Breast epithelium (tissue), 4 donors: ENCODE results near the gene NUAK1. TPM values are rescaled to one million over a fixed set of nuclear protein-coding genes. Genes with fewer than 3 reads are reported as not detected.

Experiments
- DNase-seq, 2 donors: peaks; one replicate each; pipeline ENCODE4 v3.0.0-alpha.2; 2019; ENCODE audit warnings: low spot score in 2 of 2
- H3K27ac ChIP-seq, 2 donors: fragments of 200-600 bp; sonication (generic) in 1 of 2; one replicate each; pipeline ENCODE4 v1.5.1; 2016 to 2019; ENCODE audit warnings: mild to moderate bottlenecking in 1 of 2
- H3K27me3 ChIP-seq, 2 donors: fragments of 200-600 bp; sonication (generic) in 1 of 2; one replicate each; pipeline versions ENCODE4 v1.5.1 to v1.6.0; 2017 to 2019; ENCODE audit warnings: control low read depth in 1 of 2, mild to moderate bottlenecking in 1 of 2
- H3K36me3 ChIP-seq: fragments of 200-600 bp; one replicate; pipeline ENCODE4 v1.5.1; 2019
- H3K4me1 ChIP-seq, 2 donors: fragments of 200-600 bp; sonication (generic); one replicate each; pipeline ENCODE4 v1.5.1; 2016 to 2019; ENCODE audit warnings: control low read depth in 1 of 2
- H3K4me3 ChIP-seq, 3 donors: fragments of 200-600 bp; sonication (generic); 1 replicate in 2 of 3; 2 replicates in 1 of 3; pipeline ENCODE4 v1.5.1; 2016 to 2019; ENCODE audit warnings: mild to moderate bottlenecking in 3 of 3, moderate library complexity in 2 of 3
- H3K9me3 ChIP-seq, 2 donors: fragments of 200-600 bp; sonication (generic) in 1 of 2; one replicate each; pipeline ENCODE4 v1.5.1; 2016 to 2019; ENCODE audit warnings: control low read depth in 1 of 2
- CTCF ChIP-seq, 3 donors: fragments of 450-650 bp; IDR thresholded peaks; one replicate each; pipeline ENCODE4 v1.5.1; 2016 to 2017; ENCODE audit warnings: antibody characterized with exemption in 3 of 3, mild to moderate bottlenecking in 3 of 3, moderate library complexity in 3 of 3
- POLR2A ChIP-seq: fragments of 450-650 bp; IDR thresholded peaks from one replicate; pipeline ENCODE4 v1.6.1; 2016; ENCODE audit warnings: antibody characterized with exemption, mild to moderate bottlenecking, moderate library complexity
- POLR2AphosphoS5 ChIP-seq, 3 donors: sonication (generic); formaldehyde crosslinking; IDR thresholded peaks; one replicate each; pipeline ENCODE4 v1.6.1; 2017; ENCODE audit warnings: antibody characterized with exemption in 3 of 3
- intact Hi-C: fragments of 100-400 bp; cut with DNase I; formaldehyde crosslinking; loops from one replicate; pipeline ENCODE4 v1.15.1; 2023; ENCODE audit warnings: low total_unique reads
- total RNA-seq, 3 donors: library from RNA; depleted of rRNA; stranded (reverse); fragments of >200 nt; gene quantifications; one replicate each; pipeline ENCODE4 v1.1.0, GENCODE V29; 2016

The NUAK1 gene
- total RNA-seq, 3 donors from 2014 or later: 6.0 to 20.2 (median 13.1) TPM

- no peak overlapping the region for H3K4me3 ChIP-seq
- intact Hi-C loops: no loop called here
- H3K36me3 ChIP-seq: no peaks in the 10 kb centered on the region
- H3K4me1 ChIP-seq: no peaks in the 10 kb centered on the region
- no peak for TF ChIP-seq POLR2A
- no peak for TF ChIP-seq POLR2AphosphoS5 (IDR thresholded peaks at IDR 0.05)
- no peak for TF ChIP-seq CTCF (IDR thresholded peaks at IDR 0.05)
- no peaks in the 10 kb centered on the region for H3K27me3 ChIP-seq
- peaks cover 5 to 10% of the 10 kb centered on the region in 2 donors for H3K9me3 ChIP-seq
- no peak overlapping the region for H3K27ac ChIP-seq
- DNase-seq: no peak
Observed at GRCh38 chr12:106023039-106023438, 115.7 kb downstream of the NUAK1 start.

- Histone ChIP-seq H3K4me3 (no peak overlapping the region), H3K27me3 (no peaks in the 10 kb centered on the region), H3K36me3 (no peaks in the 10 kb centered on the region), H3K9me3 (peaks cover 5 to 13% of the 10 kb centered on the region in 2 donors), H3K27ac (no peak overlapping the region), H3K4me1 (no peaks in the 10 kb centered on the region)
- DNase-seq: no peak
- no peak for TF ChIP-seq POLR2AphosphoS5 (IDR thresholded peaks at IDR 0.05)
- TF ChIP-seq POLR2A: no peak
- TF ChIP-seq CTCF (IDR thresholded peaks at IDR 0.05): no peak
- intact Hi-C loops: no loop called here
Observed at GRCh38 chr12:106022568-106023012, 116.2 kb downstream of the NUAK1 start.

GRCh38 chr12:106021516-106021915 is 117.2 kb downstream of the NUAK1 start:
- H3K27me3 ChIP-seq: no peaks in the 10 kb centered on the region
- intact Hi-C loops: no loop called here
- TF ChIP-seq POLR2AphosphoS5 (IDR thresholded peaks at IDR 0.05): no peak
- no peak for TF ChIP-seq POLR2A
- no peak for TF ChIP-seq CTCF (IDR thresholded peaks at IDR 0.05)
- no peak overlapping the region for H3K27ac ChIP-seq
- no peak for DNase-seq
- H3K9me3 ChIP-seq: peaks cover 5 to 14% of the 10 kb centered on the region in 2 donors
- H3K4me3 ChIP-seq: no peak overlapping the region
- no peaks in the 10 kb centered on the region for H3K4me1 ChIP-seq
- H3K36me3 ChIP-seq: no peaks in the 10 kb centered on the region

- Histone ChIP-seq H3K9me3 (peaks cover 5 to 14% of the 10 kb centered on the region in 2 donors), H3K27ac (no peak overlapping the region), H3K36me3 (no peaks in the 10 kb centered on the region), H3K4me1 (no peaks in the 10 kb centered on the region), H3K4me3 (no peak overlapping the region), H3K27me3 (no peaks in the 10 kb centered on the region)
- TF ChIP-seq POLR2AphosphoS5 (IDR thresholded peaks at IDR 0.05) (no peak), POLR2A (no peak), CTCF (IDR thresholded peaks at IDR 0.05) (no peak)
- no peak for DNase-seq
- intact Hi-C loops: no loop called here
Observed at GRCh38 chr12:106020736-106021135, 118.0 kb downstream of the NUAK1 start.

- no peak for DNase-seq
- Histone ChIP-seq H3K9me3 (peaks cover 5 to 14% of the 10 kb centered on the region in 2 donors), H3K4me1 (no peaks in the 10 kb centered on the region), H3K36me3 (no peaks in the 10 kb centered on the region), H3K27ac (no peak overlapping the region), H3K4me3 (no peak overlapping the region), H3K27me3 (no peaks in the 10 kb centered on the region)
- TF ChIP-seq CTCF (IDR thresholded peaks at IDR 0.05): no peak
- no peak for TF ChIP-seq POLR2A
- TF ChIP-seq POLR2AphosphoS5 (IDR thresholded peaks at IDR 0.05): no peak
- intact Hi-C loops: no loop called here
Observed at GRCh38 chr12:106019144-106019543, 119.6 kb downstream of the NUAK1 start.
